GM03348 (cell line): ENCODE data around the gene VPS16.
"Not testable (repeated sequence)": the region's sequence is repeated elsewhere in the genome, so short reads cannot be mapped to it uniquely, and the experiment has no call there.

ENCODE experiments used
- DNase-seq: peaks from one replicate; pipeline ENCODE4 v3.0.0; 2012; ENCODE audit warnings: low spot score

Gene VPS16

DNA sequence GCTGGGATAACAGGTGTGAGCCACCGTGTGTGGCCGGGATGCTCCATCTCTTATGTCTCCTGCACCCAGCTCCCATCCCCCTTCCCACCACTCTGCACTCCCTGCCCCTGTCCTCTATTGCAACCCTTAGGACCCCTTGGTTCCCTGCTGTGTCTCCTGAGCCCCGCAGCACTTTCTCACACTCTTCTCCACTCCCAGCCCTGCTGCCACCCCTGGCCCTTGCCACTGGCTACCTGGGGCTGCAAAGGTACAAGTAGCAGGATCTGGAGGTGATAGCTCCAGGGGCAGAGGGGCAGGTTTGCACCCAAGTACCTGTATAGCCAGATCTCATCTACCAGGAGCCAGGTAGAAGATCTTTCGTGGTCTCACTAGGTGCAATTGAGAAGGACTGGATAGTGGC, 33.5 kb upstream of the VPS16 start:
- no peak for DNase-seq

DNA sequence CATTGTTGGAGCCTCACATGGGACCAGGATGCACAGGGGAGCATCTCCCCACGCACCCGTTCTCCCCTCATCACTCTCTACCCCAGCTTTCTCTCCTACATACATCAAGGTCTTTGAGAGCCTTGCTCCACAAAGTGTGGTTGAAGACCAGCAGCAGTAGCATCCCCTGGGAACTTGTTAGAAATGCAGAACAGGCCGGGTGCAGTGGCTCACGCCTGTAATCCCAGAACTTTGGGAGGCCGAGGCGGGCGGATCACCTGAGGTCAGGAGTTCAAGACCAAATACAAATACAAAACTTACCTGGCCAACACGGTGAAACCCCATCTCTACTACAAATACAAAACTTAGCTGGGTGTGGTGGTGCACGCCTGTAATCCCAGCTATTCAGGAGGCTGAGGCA, 32.6 kb upstream of the VPS16 start:
- not testable (repeated sequence) for DNase-seq

DNA sequence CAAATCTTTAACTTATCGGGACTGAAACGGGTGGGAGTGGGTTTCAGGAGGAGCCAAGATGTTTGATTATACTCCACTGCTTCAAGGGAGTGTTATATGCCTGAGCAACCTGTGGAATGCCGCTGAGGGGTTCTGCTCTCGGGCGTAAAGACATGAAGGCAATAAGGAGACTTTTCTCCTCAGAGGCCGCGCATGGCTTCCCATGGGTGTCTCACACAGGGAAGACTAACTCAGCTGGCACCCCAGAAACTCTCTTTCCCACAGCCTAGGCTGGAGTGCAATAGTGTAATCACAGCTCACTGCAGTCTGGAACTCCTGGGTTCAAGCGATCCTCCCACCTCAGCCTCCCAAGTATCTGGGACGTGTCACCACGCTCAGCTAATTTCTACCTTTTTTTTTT, 30.9 kb upstream of the VPS16 start:
- no peak for DNase-seq

DNA sequence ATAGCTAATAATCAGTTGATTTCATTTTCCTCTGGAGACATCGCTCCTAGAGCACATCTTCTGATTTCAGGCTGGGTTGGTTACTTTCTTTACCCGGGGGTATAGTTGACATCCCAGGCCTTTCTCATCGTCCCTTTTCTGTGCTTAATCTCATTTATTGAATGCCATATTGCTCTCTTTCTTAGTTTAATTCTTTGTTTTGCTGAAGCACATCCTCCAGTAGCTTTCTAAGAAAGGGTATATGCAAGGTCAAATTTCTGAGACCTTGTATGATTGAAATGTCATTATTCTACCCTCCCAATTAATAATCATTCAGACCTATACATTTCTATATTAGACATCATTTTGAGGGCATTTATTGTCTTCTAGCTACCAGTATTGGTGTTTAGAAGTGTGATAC, 28.4 kb upstream of the VPS16 start:
- no peak for DNase-seq

DNA sequence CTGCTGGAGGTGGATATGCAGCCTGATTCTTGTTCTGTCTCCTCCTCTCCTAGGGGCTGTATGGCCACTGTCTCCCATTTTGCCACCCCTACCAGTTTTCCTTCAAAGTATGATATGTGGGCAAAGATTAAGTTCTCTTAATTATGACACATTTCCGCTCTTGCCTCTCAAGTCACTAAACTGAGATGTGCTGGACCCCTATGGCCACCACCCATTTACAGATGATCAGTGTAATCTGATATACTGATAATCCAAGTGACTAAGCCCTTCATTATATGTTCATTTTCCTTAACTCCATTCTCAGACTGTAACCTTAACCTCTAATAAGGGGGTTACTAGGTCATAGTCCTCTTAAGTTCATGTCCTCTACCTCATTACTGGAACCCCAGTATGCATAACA, 26.5 kb upstream of the VPS16 start:
- no peak for DNase-seq

DNA sequence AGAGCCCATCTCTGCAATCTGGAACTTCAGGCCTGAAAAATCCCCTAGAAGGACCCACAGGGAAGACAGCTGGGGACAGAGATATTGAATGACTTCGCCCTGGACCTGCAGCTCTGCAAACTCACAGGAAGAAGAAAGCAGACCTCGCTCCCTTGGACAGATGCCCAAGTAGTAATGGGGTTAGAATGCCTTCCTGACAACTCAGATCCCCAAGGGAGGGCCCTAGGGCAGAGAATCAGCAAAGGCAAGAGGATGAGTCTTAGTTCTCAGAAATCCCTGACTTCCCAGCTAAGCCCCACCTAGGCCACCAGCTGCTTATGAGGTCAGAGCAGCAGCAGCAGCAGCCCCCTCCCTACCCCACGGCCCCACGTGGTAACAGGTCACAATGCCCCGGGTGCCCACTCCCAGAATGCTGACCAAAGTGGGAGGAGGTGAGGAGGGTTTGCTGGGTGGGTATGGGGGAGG, 25.9 kb upstream of the VPS16 start, which contains the start of gene C20orf141:
Gene C20orf141, plus strand, starts transcription at position 401 of the 465 bp plus-strand sequence. CDS start 198 bp downstream, outside the sequence.
- peak; percentile 95 for DNase-seq

DNA sequence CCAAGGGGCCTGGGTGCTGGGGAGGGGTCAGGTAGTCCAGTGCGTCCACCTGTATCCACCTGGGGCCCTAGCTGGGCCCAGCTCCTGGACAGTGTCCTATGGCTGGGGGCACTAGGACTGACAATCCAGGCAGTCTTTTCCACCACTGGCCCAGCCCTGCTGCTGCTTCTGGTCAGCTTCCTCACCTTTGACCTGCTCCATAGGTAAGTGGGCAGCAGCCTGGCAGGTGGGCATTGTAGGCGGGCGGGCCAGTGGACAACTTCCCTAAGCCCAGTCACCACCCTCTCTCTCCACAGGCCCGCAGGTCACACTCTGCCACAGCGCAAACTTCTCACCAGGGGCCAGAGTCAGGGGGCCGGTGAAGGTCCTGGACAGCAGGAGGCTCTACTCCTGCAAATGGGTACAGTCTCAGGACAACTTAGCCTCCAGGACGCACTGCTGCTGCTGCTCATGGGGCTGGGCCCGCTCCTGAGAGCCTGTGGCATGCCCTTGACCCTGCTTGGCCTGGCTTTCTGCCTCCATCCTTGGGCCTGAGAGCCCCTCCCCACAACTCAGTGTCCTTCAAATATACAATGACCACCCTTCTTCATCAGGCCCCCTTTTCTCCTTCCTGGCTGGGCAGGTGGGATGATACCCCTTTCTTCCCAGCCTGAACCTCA, 25.2 kb upstream of the VPS16 start:
- DNase-seq = no peak

DNA sequence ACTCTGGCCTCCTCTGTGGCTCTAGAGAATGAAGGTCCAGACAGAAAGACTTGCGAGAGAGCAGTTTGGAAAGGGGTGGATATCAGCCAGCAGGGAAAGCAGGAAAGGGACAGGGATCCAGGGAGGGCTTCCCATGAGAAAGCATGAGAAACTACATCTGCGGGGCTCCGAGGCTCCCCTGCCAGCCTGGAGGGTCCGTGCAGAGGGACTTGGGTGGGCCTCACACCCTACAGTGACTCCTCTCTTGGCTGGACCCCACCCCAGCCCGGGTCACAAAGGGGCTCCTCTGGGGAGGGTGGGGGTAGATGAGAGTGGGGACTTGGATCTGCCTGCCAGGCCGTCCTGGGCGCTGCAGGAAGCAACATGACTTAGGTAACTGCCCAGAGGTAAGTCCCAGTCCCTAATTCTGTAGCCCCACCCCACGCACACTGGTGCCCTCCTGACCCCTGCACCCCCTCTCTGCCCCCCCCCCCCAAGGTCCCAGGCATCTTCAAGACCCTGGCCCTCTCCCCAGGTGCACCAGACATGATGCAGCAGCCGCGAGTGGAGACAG, 24.4 kb upstream of the VPS16 start, which contains the start of gene TMEM239:
Gene TMEM239, plus strand, starts transcription at position 335 of the 553 bp plus-strand sequence. Its CDS starts 191 bp downstream, at position 526.
- no peak for DNase-seq

DNA sequence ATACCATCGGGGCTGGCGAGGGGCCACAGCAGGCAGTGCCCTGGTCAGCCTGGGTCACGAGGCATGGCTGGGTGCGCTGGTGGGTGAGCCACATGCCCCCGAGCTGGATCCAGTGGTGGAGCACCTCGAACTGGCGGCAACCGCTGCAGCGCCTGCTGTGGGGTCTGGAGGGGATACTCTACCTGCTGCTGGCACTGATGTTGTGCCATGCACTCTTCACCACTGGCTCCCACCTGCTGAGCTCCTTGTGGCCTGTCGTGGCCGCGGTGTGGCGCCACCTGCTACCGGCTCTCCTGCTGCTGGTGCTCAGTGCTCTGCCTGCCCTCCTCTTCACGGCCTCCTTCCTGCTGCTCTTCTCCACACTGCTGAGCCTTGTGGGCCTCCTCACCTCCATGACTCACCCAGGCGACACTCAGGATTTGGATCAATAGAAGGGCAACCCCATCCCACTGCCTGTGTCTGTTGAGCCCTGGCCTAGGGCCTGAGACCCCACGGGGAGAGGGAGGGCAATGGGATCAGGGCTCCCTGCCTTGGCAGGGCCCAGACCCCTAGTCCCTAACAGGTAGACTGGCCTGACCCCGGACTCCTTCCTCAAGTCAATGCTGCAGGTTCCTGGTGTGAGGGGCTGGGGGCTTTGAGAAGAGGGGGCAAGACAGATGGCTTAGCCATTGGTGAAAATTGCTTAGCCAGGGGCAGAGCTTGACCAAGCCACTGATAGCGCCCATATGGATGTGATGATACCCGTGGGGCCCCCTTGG, 23.8 kb upstream of the VPS16 start:
- DNase-seq = no peak

DNA sequence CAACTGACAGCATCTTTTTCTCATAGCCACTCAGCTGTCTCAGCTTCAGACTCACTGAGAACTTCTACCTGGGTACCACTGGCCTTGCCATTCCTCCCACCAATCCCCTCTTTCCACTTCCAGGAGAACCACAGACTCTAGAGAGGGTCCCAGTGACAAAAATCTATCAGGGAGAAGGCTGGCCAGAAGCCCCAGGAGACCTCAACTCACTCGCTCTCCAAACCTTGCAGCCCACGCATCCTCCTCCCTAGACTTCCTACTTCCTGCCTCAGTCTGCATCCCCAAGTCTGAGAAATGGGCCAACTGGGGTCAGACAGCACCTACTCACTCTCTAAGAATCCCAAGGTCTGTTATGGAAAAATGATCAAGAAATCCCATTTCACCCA, 23.2 kb upstream of the VPS16 start:
- no peak for DNase-seq

DNA sequence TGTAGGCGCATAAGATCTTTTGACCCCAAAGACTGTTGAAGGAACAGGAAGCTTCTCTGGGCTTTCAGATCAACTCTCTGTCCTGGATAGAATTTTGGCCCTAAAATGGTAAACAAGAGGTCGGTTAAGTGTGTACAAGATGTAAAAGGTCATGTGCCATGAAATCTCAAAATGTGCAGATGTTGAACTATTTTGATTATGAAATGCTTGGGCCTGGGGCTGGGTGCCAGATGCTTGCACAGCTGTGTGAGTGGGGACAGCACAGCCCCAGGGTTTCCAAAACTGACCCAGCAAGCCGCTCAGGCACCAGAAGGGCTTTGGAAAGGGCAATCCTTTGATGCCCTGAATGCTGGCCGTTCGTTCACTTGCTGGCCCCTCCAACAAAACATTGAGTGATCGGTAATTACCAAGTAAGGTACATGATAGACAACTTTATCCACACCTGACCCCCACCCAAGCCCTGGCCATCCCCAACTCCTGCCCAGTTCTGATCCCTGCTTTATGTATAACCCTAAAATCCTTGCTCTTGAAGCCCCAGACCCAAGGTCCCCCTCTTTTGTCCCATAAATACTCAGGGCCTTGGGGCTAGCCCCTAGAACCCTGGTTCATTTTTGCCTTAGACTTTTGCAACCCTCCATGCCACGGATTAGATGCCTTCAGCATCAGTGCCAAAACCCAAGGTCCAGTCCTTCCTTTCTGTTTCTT, 22.5 kb upstream of the VPS16 start:
- DNase-seq = peak; percentile 6

DNA sequence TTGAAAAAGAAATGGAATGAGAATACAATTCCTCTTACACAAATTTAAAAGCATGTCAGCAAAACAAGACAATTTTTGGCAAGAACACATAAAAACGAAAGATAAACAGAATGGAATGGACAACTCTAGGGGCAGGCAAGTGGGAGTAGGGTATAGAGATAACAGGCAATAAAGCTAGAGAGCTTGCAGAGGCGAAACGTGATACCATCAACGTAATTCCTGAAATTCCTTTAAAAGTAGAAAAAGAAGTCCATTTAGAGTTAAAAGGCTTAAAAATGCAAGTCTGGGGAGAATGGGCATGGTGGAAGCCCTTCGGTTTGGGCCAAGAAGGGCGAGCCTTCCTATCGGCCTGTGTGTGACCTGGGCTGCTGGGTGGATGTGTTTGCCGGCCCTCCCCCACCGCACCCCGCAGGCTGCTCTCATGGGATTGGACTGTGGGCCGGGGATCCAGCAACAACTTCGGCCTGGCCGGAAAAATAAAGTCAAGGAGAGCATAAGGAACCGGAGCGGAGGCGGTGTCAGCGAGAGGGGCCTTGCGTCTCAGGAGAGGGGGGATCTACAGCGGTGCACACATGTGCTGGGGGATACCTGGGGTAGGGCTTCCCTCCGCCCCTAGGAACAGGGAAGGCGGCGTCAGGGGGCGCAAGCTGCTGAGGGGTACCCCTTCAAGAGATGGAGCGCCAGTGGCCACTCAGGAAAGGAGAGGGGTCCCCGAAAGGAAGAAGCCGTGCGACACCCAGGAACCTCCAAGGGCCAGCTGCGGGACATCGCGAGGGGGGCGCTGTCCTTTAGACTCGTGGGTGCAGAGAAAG, 20.3 kb upstream of the VPS16 start:
- peak; percentile 45 for DNase-seq

DNA sequence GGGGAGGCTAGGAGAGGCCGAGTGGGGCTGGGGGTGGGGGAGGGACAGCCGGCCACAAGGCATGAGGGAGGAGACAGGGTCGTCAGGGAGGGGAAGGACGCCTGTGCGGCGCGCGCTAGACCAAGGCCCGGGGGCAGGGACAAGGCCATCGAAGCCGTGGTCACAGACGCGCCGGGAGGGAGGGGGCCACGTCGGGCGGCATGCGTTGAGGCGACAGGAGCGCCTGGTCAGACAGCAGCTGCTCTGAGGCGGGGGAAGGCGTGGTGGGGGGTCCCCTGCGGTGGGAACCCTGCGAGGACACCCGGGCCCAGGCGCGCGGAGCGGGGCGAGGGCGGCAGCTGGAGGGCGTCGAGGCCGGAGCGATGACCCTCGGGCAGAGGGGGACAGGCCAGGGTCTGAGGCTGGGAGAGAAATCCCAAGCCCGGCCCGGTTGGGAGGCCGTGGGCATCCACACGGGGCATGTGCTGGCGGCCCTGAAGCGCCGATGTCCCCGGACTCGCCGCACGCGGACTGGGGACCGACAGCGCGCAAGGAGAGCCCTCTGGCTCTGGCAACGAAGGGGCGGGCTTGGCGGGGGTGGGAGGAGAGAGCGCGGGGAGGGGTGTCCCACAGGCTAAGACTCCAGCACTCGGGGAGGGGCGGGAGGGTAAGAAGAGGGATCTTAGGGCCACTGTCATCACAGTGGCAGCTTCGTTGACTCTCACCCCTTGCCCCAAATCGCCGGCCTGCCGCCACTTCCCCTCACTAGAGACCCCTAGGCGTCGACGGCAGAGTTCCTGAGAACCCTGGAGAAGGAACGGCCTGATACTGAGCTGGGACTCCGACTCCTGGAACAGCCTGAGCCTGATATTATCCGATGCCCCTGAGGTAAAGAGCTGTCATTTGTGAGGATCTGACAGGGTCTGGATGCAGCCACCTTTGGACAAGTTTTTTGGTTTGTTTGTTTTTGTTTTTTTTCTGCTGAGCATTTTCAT, 19.4 kb upstream of the VPS16 start:
- DNase-seq = no peak

DNA sequence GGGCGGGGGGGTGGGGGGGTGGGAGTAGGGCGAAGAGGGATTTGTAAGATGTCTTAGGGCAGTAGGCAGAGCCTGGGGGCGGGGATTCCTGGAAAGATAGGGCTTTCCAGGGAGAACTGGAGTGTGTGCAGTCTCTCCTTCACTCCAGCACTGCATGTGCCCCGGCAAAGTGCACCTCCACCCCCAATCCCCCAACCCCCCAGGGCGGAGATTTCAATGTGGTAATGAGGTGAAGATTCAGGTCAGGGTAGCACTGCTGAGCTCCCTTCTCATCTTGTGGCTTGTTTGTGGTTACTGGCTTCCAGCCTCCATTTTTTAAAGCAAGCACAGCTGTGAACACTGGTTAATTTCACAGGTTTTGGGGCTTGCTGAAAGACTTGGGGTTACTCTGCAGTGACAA, 18.5 kb upstream of the VPS16 start:
- DNase-seq = no peak

DNA sequence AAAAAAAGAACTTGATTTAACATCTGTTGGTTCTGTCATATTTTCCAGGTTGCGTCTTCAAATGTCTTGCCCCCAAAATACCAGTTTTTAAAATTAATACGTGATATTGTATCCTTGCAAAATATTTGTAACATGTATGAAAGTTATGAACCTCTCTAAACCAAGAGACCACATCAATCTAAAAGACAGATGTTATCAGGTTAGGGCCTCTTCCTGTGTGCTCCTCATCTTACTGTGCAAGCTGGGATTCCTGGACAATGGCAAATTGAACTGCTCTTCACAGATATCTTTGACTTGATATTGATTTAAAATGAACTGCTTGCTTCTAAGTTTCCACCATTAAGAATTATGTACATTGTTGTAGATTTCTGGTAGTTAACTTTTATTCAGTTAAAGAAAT, 14.8 kb upstream of the VPS16 start:
- DNase-seq = no peak

DNA sequence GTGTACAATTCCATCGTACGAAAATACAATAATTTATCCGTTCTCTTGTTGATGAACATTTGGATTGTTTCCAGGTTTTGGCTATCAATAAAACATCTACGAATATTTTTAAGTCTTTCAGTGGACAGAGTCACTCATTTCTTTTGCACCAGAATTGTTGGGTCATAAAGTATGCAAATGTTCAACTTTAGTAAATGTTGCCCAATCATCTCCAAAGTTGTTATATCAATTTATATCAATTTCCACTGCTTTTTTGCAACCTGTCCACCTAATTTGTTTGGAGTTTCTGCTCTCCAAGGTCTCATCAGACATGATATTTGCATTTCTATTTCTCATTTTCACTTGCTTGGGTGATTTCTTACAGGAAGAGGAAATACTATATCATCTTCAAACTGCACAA, 13.9 kb upstream of the VPS16 start:
- DNase-seq = no peak

DNA sequence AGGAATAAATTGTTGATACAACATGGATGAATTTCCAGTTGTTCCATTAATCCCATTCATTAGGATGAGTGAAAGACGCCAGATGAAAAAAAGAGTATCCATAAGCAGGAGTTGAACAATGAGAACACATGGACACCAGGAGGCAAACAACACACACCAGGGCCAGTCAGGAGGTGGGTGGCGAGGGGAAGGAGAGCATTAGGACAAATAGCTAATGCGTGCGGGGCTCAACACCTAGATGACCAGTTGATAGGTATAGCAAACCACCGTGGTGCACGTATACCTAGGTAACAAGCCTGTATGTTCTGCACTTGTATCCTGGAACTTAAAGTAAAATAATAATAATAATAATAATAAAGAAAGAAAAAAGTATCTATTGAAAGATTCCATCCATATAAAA, 11.2 kb upstream of the VPS16 start:
- no peak for DNase-seq

DNA sequence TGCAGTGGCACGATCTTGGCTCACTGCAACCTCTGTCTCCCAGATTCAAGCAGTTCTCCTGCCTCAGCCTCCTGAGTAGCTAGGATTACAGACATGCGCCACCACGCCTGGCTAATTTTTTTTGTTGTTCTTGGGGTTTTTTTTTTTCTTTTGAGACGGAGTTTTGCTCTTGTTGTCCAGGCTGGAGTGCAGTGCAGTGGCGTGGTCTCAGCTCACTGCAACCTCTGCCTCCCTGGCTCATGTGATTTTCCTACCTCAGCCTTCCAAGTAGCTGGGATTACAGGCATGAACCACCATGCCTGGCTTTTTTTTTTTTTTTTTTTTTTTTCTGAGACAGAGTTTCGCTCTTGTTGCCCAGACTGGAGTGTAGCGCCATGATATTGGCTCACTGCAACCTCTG, 9.3 kb upstream of the VPS16 start:
- DNase-seq = not testable (repeated sequence)

DNA sequence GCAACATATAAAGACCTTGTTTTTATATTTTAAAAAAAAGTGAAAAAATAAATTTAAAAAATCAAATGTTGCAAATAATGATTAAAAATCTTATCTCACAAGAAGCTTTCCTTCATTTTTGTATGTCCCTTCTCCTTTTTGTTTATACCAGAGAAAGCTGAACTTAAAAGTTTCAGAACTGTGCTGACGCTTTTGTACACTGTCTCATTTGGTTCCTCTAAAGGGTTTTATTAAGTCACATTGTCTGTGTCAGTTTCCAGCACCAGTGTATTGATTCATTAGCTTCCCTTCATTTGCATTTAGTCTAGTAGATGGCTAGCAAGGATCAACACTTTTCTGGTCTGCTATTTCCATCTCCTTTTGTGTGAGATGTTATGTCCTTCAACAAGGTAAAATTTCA, 6.8 kb upstream of the VPS16 start:
- DNase-seq = no peak

DNA sequence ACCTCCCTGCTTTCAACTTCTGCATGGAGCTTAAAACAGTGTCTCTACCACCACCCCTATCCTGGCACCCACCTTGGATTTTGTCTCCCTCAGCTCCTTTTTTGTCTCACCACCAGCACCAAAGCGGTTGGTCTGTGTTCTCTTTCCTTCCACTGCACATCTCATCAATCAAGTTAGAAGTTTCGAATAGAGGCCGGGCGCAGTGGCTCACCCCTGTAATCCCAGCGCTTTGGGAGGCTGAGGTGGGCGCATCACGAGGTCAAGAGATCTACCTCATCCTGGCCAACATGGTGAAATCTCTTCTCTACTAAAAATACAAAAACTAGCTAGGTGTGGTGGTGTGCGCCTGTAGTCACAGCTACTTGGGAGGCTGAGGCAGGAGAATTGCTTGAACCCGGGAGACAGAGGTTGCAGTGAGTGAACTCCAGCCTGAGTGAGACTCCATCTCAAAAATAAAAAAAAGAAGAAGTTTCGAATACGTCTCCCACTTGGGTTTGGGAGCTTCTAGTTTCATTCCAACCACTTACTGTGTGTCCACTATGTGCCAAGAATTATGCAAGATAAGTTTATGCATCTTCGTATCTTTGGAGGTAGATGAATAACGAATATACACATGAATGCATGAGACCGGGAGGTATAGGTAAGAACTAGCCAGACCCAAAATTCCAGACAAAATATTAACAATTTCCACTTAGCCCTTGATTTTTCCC, 6.0 kb upstream of the VPS16 start:
- DNase-seq = no peak
